Uterus (tissue), 4 donors: ENCODE measurements around the gene ZC3H7B. TPM values are rescaled to one million over a fixed set of nuclear protein-coding genes. Genes with fewer than 3 reads are reported as not detected.

Source experiments
- DNase-seq, 2 donors: peaks; one replicate each; pipeline ENCODE4 v3.0.0-alpha.2; 2019 to 2020
- H3K27ac ChIP-seq, 2 donors: fragments of 200-600 bp; sonication (generic); 1 replicate in 1 of 2; 2 replicates in 1 of 2; pipeline ENCODE4 v1.5.1; 2016 to 2018
- H3K27me3 ChIP-seq, 2 donors: fragments of 200-600 bp; sonication (generic); one replicate each; pipeline ENCODE4 v1.5.1; 2018 to 2019; ENCODE audit warnings: control low read depth in 1 of 2
- H3K36me3 ChIP-seq, 2 donors: fragments of 200-600 bp; sonication (generic); one replicate each; pipeline ENCODE4 v1.5.1; 2019; ENCODE audit warnings: control low read depth in 1 of 2
- H3K4me1 ChIP-seq, 2 donors: fragments of 200-600 bp; sonication (generic); one replicate each; pipeline ENCODE4 v1.5.1; 2018 to 2019; ENCODE audit warnings: control low read depth in 1 of 2
- H3K4me3 ChIP-seq, 2 donors: fragments of 200-600 bp; sonication (generic); 1 replicate in 1 of 2; 2 replicates in 1 of 2; pipeline ENCODE4 v1.5.1; 2018 to 2019; ENCODE audit warnings: mild to moderate bottlenecking in 1 of 2
- H3K9me3 ChIP-seq, 2 donors: fragments of 200-600 bp; sonication (generic); one replicate each; pipeline ENCODE4 v1.5.1; 2019; ENCODE audit warnings: control low read depth in 1 of 2
- CTCF ChIP-seq, 4 experiments: fragments of 200-600 bp in 2 of 4; fragments of 450-650 bp in 2 of 4; sonication (generic) in 2 of 4; IDR thresholded peaks; one replicate each; pipeline ENCODE4 v1.5.1; 2016 to 2019; ENCODE audit warnings: antibody characterized with exemption in 4 of 4, mild to moderate bottlenecking in 2 of 4, moderate library complexity in 1 of 4
- POLR2A ChIP-seq, 2 donors: fragments of 450-650 bp; IDR thresholded peaks; one replicate each; pipeline ENCODE4 v1.6.1; 2016; ENCODE audit warnings: antibody characterized with exemption in 2 of 2, mild to moderate bottlenecking in 1 of 2, moderate library complexity in 1 of 2
- intact Hi-C: fragments of 100-400 bp; cut with DNase I; formaldehyde crosslinking; loops from one replicate; pipeline ENCODE4 v1.15.1; 2023; ENCODE audit warnings: low total_unique reads
- total RNA-seq, 4 donors: library from RNA; depleted of rRNA in 3 of 4; stranded (reverse); fragments of >200 nt in 3 of 4; gene quantifications; one replicate each; pipeline versions ENCODE4 v1.1.0 to v1.2.4, GENCODE V29; 2014 to 2023
- donor health status: DM: yes; HTN: yes; CAD: no.

ZC3H7B gene
- total RNA-seq, 4 donors from 2014 or later, result 14.1 to 74.1 (median 28.2) TPM

GRCh38 chr22:41285820-41286638 lies 15.3 kb upstream of the ZC3H7B start, which contains the start of gene RANGAP1:
RANGAP1 (minus strand) TSS chr22:41286187; CDS start chr22:41281044, 5,143 bp downstream.
- peak within 1 kb of the TSS; percentile 74 to 93 for H3K27ac ChIP-seq

GRCh38 chr22:41286639-41287091 lies 14.7 kb upstream of the ZC3H7B start:
- TF ChIP-seq POLR2A (IDR thresholded peaks at IDR 0.05) (no peak), CTCF (IDR thresholded peaks at IDR 0.05) (no peak)
- Histone ChIP-seq H3K9me3 (no peaks in the 10 kb centered on the region), H3K36me3 (no peaks in the 10 kb centered on the region), H3K4me1 (no peaks in the 10 kb centered on the region), H3K27me3 (no peaks in the 10 kb centered on the region), H3K27ac (peak overlapping the region; percentile 74 to 93), H3K4me3 (peak overlapping the region; percentile 47 to 80)
- intact Hi-C loops, result no loop called here
- DNase-seq, result no peak

More at GRCh38 chr22:41285820-41286638, 15.3 kb upstream of the ZC3H7B start, which contains the start of gene RANGAP1:
- intact Hi-C loops, result no loop called here
- Histone ChIP-seq H3K4me1 (no peaks in the 10 kb centered on the region), H3K36me3 (no peaks in the 10 kb centered on the region), H3K4me3 (peak within 1 kb of the TSS; percentile 59 to 80), H3K9me3 (no peaks in the 10 kb centered on the region), H3K27me3 (no peaks in the 10 kb centered on the region)
- peak; percentile 96 to 98 for DNase-seq
- TF ChIP-seq CTCF (IDR thresholded peaks at IDR 0.05) (peak; percentile 16 to 45 (median 36)), POLR2A (IDR thresholded peaks at IDR 0.05) (peak; percentile 57 to 90)

- Histone ChIP-seq H3K4me1 (no peaks in the 10 kb centered on the region), H3K27ac (peak overlapping the region; percentile 42 to 67), H3K27me3 (no peaks in the 10 kb centered on the region), H3K4me3 (no peak overlapping the region), H3K36me3 (no peaks in the 10 kb centered on the region), H3K9me3 (no peaks in the 10 kb centered on the region)
- intact Hi-C loops, result no loop called here
- no peak for DNase-seq
- TF ChIP-seq CTCF (IDR thresholded peaks at IDR 0.05), result no peak
- no peak for TF ChIP-seq POLR2A (IDR thresholded peaks at IDR 0.05)
Measured at GRCh38 chr22:41288245-41288946, 12.9 kb upstream of the ZC3H7B start.

- intact Hi-C loops, result no loop called here
- Histone ChIP-seq H3K27ac (peak overlapping the region; percentile 3 to 67), H3K4me1 (no peaks in the 10 kb centered on the region), H3K36me3 (no peaks in the 10 kb centered on the region), H3K9me3 (no peaks in the 10 kb centered on the region), H3K27me3 (no peaks in the 10 kb centered on the region), H3K4me3 (no peak overlapping the region)
- TF ChIP-seq CTCF (IDR thresholded peaks at IDR 0.05), result no peak
- TF ChIP-seq POLR2A (IDR thresholded peaks at IDR 0.05), result no peak
- no peak for DNase-seq
Measured at GRCh38 chr22:41289671-41290070, 11.7 kb upstream of the ZC3H7B start.
